ENCODE data around the gene IL1RAPL2. TPM values are rescaled to one million over a fixed set of nuclear protein-coding genes. Genes with fewer than 3 reads are reported as not detected.

Gene IL1RAPL2
- total RNA-seq, 4 donors from 2014 or later = 0.50 to 1.3 (median 0.67) TPM

GRCh38 chrX:104684077-104684476 is 118.1 kb downstream of the IL1RAPL2 start:
- intact Hi-C loops (cut with DNase I) = no loop called here
- H3K36me3 ChIP-seq = no peaks in the 10 kb centered on the region
- no peak for TF ChIP-seq POLR2A (IDR thresholded peaks at IDR 0.05; ENCODE audit: low read depth)
- TF ChIP-seq POLR2AphosphoS5 (IDR thresholded peaks at IDR 0.05) = no peak
- TF ChIP-seq, protein P1, sequence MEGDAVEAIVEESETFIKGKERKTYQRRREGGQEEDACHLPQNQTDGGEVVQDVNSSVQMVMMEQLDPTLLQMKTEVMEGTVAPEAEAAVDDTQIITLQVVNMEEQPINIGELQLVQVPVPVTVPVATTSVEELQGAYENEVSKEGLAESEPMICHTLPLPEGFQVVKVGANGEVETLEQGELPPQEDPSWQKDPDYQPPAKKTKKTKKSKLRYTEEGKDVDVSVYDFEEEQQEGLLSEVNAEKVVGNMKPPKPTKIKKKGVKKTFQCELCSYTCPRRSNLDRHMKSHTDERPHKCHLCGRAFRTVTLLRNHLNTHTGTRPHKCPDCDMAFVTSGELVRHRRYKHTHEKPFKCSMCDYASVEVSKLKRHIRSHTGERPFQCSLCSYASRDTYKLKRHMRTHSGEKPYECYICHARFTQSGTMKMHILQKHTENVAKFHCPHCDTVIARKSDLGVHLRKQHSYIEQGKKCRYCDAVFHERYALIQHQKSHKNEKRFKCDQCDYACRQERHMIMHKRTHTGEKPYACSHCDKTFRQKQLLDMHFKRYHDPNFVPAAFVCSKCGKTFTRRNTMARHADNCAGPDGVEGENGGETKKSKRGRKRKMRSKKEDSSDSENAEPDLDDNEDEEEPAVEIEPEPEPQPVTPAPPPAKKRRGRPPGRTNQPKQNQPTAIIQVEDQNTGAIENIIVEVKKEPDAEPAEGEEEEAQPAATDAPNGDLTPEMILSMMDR (IDR thresholded peaks at IDR 0.05) = no peak
- no peak for TF ChIP-seq EP300 (IDR thresholded peaks at IDR 0.05)
- H3K4me1 ChIP-seq = no peaks in the 10 kb centered on the region
- DNase-seq (ENCODE audit: extremely low spot score) = no peak
- 70% methylated on average over 2 of the region's 2 CpGs for WGBS
- no peaks in the 10 kb centered on the region for H3K27me3 ChIP-seq
- H3K4me3 ChIP-seq = no peak overlapping the region
- no peak overlapping the region for H3K27ac ChIP-seq (replicated peaks in 1 of 4)
- no peaks in the 10 kb centered on the region for H3K9me3 ChIP-seq

GRCh38 chrX:104695593-104695992 is 129.6 kb downstream of the IL1RAPL2 start:
- Histone ChIP-seq H3K27ac (replicated peaks in 1 of 4) (no peak overlapping the region), H3K9me3 (no peaks in the 10 kb centered on the region), H3K27me3 (peaks cover 0 to 7% (median 0%) of the 10 kb centered on the region in 4 donors), H3K4me1 (no peaks in the 10 kb centered on the region), H3K36me3 (no peaks in the 10 kb centered on the region), H3K4me3 (no peak overlapping the region)
- WGBS = 92% methylated on average over 9 of the region's 9 CpGs
- TF ChIP-seq POLR2A (IDR thresholded peaks at IDR 0.05; ENCODE audit: low read depth) = no peak
- TF ChIP-seq POLR2AphosphoS5 (IDR thresholded peaks at IDR 0.05) = no peak
- TF ChIP-seq, protein P1 (IDR thresholded peaks at IDR 0.05) = no peak
- no peak for TF ChIP-seq EP300 (IDR thresholded peaks at IDR 0.05)
- intact Hi-C loops (cut with DNase I) = no loop called here
- no peak for DNase-seq (ENCODE audit: extremely low spot score)

GRCh38 chrX:104696667-104697066 is 130.7 kb downstream of the IL1RAPL2 start:
- Histone ChIP-seq H3K4me3 (no peak overlapping the region), H3K27me3 (peaks cover 0 to 7% (median 0%) of the 10 kb centered on the region in 4 donors), H3K4me1 (no peaks in the 10 kb centered on the region), H3K9me3 (no peaks in the 10 kb centered on the region), H3K36me3 (no peaks in the 10 kb centered on the region), H3K27ac (replicated peaks in 1 of 4) (no peak overlapping the region)
- intact Hi-C loops (cut with DNase I) = no loop called here
- no peak for TF ChIP-seq POLR2A (IDR thresholded peaks at IDR 0.05; ENCODE audit: low read depth)
- TF ChIP-seq POLR2AphosphoS5 (IDR thresholded peaks at IDR 0.05) = no peak
- TF ChIP-seq, protein P1 (IDR thresholded peaks at IDR 0.05) = no peak
- TF ChIP-seq EP300 (IDR thresholded peaks at IDR 0.05) = no peak
- 63% methylated on average over 1 of the region's 1 CpG for WGBS
- no peak for DNase-seq (ENCODE audit: extremely low spot score)

DNA sequence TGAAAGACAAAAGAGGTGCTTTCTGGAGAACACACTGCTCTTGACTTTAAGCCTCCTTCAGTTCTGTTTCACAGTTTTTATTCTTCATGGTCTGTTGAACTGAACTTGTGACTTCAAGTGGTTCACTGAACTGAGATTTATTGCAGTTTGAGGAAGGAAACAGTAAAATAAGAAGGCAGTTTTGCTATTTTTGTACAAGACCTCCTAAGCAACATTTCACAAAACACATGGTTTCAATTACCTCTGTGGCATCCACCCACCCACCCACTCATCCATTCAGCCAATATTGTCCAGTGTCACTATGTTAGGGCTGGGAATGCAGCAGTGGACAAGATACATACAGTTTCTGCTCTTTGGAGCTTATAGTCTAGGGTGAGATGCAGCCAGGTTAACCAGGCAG is 131.3 kb downstream of the IL1RAPL2 start:
- H3K4me1 ChIP-seq = no peaks in the 10 kb centered on the region
- no peak overlapping the region for H3K4me3 ChIP-seq
- no peak for DNase-seq (ENCODE audit: extremely low spot score)
- intact Hi-C loops (cut with DNase I) = no loop called here
- no peaks in the 10 kb centered on the region for H3K9me3 ChIP-seq
- no peak overlapping the region for H3K27ac ChIP-seq (replicated peaks in 1 of 4)
- peaks cover 0 to 7% (median 0%) of the 10 kb centered on the region in 4 donors for H3K27me3 ChIP-seq
- TF ChIP-seq EP300 (IDR thresholded peaks at IDR 0.05) (no peak), POLR2A (IDR thresholded peaks at IDR 0.05; ENCODE audit: low read depth) (no peak), POLR2AphosphoS5 (IDR thresholded peaks at IDR 0.05) (no peak)
- TF ChIP-seq, protein P1 (IDR thresholded peaks at IDR 0.05) = no peak
- no peaks in the 10 kb centered on the region for H3K36me3 ChIP-seq

- Histone ChIP-seq H3K27ac (replicated peaks in 1 of 4) (no peak overlapping the region), H3K36me3 (no peaks in the 10 kb centered on the region), H3K27me3 (no peaks in the 10 kb centered on the region), H3K9me3 (no peaks in the 10 kb centered on the region), H3K4me3 (no peak overlapping the region), H3K4me1 (no peaks in the 10 kb centered on the region)
- intact Hi-C loops (cut with DNase I) = no loop called here
- TF ChIP-seq POLR2A (IDR thresholded peaks at IDR 0.05; ENCODE audit: low read depth) (no peak), POLR2AphosphoS5 (IDR thresholded peaks at IDR 0.05) (no peak)
- WGBS = 64% methylated on average over 4 of the region's 4 CpGs
- no peak for DNase-seq (ENCODE audit: extremely low spot score)
These were observed 141.0 kb downstream of the IL1RAPL2 start for GRCh38 chrX:104707042-104707441.

All from esophagus muscularis mucosa (tissue), 4 donors.